Measurements from ENCODE around the gene NFATC2IP.
A peak's percentile ranks its signal among the peaks of the same experiment; 100 is the strongest.

NFATC2IP gene

DNA sequence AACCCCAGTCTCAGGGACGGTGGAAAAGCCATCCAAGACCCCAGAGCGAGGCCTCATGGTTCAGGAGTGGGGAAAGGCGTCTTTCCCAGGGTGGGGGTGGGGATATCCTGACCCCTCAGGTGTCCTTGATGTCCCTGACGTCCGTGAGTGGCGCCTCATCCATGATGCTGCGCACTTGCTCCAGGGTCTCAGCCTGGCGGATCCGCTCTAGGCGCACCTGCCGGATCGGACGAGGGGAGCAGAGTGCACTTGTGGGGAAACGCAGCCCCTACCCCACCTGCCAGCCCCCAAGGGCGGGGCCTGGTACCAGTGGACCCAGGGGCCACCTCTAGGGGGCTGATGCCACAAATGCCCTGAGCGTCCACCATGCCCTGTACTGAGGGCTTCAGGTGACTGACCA is 45.9 kb upstream of the NFATC2IP start:
- Mint-ChIP-seq H3K4me3 (no peak overlapping the region), H3K27ac (peak overlapping the region; percentile 90), H3K9me3 (no peaks in the 10 kb centered on the region), H3K36me3 (ENCODE audit: low read depth) (no peaks in the 10 kb centered on the region), H3K4me1 (peaks cover 11% of the 10 kb centered on the region), H3K27me3 (ENCODE audit: low read depth, poor library complexity) (peaks cover 3% of the 10 kb centered on the region)
- no peak for DNase-seq
- TF ChIP-seq, protein P1, sequence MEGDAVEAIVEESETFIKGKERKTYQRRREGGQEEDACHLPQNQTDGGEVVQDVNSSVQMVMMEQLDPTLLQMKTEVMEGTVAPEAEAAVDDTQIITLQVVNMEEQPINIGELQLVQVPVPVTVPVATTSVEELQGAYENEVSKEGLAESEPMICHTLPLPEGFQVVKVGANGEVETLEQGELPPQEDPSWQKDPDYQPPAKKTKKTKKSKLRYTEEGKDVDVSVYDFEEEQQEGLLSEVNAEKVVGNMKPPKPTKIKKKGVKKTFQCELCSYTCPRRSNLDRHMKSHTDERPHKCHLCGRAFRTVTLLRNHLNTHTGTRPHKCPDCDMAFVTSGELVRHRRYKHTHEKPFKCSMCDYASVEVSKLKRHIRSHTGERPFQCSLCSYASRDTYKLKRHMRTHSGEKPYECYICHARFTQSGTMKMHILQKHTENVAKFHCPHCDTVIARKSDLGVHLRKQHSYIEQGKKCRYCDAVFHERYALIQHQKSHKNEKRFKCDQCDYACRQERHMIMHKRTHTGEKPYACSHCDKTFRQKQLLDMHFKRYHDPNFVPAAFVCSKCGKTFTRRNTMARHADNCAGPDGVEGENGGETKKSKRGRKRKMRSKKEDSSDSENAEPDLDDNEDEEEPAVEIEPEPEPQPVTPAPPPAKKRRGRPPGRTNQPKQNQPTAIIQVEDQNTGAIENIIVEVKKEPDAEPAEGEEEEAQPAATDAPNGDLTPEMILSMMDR (IDR thresholded peaks at IDR 0.05) = no peak

DNA sequence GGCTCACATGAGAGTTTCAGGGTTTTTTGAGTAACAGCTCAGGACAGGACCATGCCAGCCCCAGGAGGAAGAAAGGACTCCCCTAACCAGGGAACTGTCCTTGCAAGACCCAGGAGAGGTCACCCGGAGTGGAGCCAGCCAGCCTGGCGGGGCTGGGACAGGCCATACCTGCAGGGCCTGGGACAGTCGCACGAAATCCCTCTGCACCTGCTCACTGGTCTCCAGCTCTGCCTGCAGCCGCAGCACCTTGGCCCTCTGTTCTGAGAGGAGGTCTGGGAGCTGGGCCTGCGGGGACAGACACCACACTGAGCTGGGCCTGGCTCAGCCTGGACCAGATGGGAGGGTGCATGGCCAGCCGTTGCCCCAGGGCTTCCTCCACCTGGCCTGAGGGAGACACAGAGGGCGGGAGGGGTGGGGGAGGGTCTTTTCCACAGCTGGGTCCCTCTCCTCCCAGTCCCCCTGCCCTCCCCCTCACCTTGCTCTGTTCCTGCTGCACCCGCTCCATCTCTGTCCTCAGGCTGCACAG is 45.4 kb upstream of the NFATC2IP start:
- H3K9me3 Mint-ChIP-seq = no peaks in the 10 kb centered on the region
- peak overlapping the region; percentile 90 for H3K27ac Mint-ChIP-seq
- no peak overlapping the region for H3K4me3 Mint-ChIP-seq
- no peak for DNase-seq
- TF ChIP-seq, protein P1 (IDR thresholded peaks at IDR 0.05) = no peak
- peaks cover 14% of the 10 kb centered on the region for H3K4me1 Mint-ChIP-seq
- H3K27me3 Mint-ChIP-seq (ENCODE audit: low read depth, poor library complexity) = peaks cover 3% of the 10 kb centered on the region
- no peaks in the 10 kb centered on the region for H3K36me3 Mint-ChIP-seq (ENCODE audit: low read depth)

GRCh38 chr16:28905800-28906372 is 44.9 kb upstream of the NFATC2IP start:
- Mint-ChIP-seq H3K27me3 (ENCODE audit: low read depth, poor library complexity) (peaks cover 3% of the 10 kb centered on the region), H3K36me3 (ENCODE audit: low read depth) (no peaks in the 10 kb centered on the region), H3K4me1 (peaks cover 10% of the 10 kb centered on the region), H3K4me3 (no peak overlapping the region), H3K27ac (peak overlapping the region; percentile 83), H3K9me3 (no peaks in the 10 kb centered on the region)
- DNase-seq = no peak
- TF ChIP-seq, protein P1 (IDR thresholded peaks at IDR 0.05) = no peak

- H3K4me3 Mint-ChIP-seq = no peak overlapping the region
- H3K9me3 Mint-ChIP-seq = no peaks in the 10 kb centered on the region
- H3K27me3 Mint-ChIP-seq (ENCODE audit: low read depth, poor library complexity) = no peaks in the 10 kb centered on the region
- no peak for DNase-seq
- peaks cover 6% of the 10 kb centered on the region for H3K4me1 Mint-ChIP-seq
- H3K27ac Mint-ChIP-seq = peak overlapping the region; percentile 80
- peaks cover 17% of the 10 kb centered on the region for H3K36me3 Mint-ChIP-seq (ENCODE audit: low read depth)
- TF ChIP-seq, protein P1 (IDR thresholded peaks at IDR 0.05) = no peak
These were observed 40.4 kb upstream of the NFATC2IP start for GRCh38 chr16:28910086-28911031.

- no peak for DNase-seq
- H3K36me3 Mint-ChIP-seq (ENCODE audit: low read depth) = peaks cover 27% of the 10 kb centered on the region
- H3K4me1 Mint-ChIP-seq = peaks cover 6% of the 10 kb centered on the region
- TF ChIP-seq, protein P1 (IDR thresholded peaks at IDR 0.05) = no peak
- H3K4me3 Mint-ChIP-seq = no peak overlapping the region
- no peaks in the 10 kb centered on the region for H3K27me3 Mint-ChIP-seq (ENCODE audit: low read depth, poor library complexity)
- no peaks in the 10 kb centered on the region for H3K9me3 Mint-ChIP-seq
- H3K27ac Mint-ChIP-seq = peak overlapping the region; percentile 86
These were observed 38.2 kb upstream of the NFATC2IP start for GRCh38 chr16:28912558-28912957.

Data from nephron progenitor cell (in vitro differentiated cells).